GM18505 (cell line): Measurements from ENCODE around the gene SIGLEC12.
"Not testable (repeated sequence)": the region's sequence is repeated elsewhere in the genome, so short reads cannot be mapped to it uniquely, and the experiment has no call there.

Experiments
- ATAC-seq: cut with Tn5 transposase; IDR thresholded peaks from one replicate; pipeline ENCODE4 v1.9.1; 2021; ENCODE audit not compliant: unreplicated experiment
- POLR2A ChIP-seq: IDR thresholded peaks from 4 replicates; pipeline ENCODE4 v1.6.1; 2011; ENCODE audit warnings: borderline replicate concordance; ENCODE audit not compliant: insufficient read depth, insufficient read length; ENCODE audit errors: extremely low read depth

The SIGLEC12 gene

DNA sequence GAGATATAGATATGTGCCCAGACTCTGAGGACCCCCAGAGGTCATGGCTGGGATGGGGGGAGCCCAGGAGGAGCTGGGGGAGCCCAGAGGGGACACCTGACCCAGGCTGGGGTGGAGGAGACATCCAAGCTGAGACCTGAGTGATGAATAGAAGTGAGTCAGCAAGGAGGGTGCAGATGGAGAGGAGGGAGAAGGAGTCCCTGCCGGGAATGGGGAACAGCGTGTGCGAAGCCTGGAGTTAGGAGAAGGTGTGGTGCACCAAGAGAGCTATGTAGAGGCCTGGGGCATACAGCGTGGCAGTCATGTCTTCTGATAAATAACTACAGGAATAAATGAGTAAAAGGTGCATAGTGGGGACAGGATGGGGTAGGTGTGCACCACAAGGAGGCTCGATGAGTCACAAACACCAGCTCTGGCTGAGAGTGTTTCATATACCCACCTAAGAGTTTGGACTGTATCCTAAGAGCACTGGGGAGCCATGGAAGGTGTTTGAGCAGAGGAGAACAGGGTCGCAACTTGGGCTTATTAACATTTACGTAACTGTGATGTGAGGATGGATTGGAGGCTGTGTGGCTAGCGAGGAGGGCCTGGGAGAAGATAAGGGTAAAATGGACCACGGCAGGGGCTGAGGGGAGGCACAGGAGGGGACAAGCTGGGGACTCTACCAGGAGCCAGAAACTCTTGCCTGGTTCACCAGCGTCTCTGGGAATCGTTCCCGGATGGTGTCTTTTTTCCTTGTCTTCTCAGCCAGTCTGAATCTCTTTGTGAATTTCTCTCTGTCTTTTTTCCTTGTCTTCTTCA lies 21.9 kb downstream of the SIGLEC12 start:
- no peak for TF ChIP-seq POLR2A
- ATAC-seq, result no peak

DNA sequence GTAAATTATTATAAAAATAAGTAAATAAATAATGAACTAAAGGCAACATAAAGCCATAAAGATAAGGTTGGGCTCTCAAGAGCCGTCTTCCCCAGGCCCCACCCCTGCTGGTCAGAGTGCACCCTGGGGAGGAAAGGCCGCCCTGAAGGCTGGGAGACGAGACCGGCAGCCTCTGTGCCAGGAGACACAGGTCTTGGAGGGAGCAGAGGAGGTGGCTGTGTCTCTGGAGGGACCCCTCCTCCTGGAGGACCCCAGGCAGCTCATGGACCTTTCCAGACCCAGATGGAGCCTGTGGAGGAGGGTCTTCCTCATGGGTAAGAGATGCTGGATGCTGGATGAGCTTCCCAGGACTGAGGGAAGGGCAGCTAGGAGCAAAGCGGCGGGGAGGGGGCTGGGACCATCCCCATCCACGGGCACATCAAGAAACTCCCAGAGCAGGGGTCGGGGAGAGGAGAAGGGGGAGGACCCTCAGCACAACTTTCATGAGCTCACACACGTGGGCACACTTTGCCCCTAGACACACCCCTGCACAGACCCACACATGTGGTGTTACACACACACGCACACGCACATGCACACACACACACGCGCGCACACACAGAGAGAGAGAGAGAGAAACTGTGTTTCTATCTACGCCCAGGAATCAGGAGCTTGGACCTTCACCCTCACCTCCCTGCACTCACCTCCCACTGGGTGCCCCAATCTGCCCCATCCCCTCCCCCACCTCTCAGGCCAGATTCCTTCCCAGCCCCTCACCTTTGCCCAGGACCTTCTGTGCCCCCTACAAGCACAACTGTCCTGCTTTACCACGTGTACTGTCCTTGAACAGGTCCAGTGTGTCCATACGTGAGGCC lies 23.0 kb downstream of the SIGLEC12 start, which contains the start of gene CEACAM18:
Gene CEACAM18, plus strand, starts transcription at position 159 of the 854 bp plus-strand sequence.
- no peak for ATAC-seq
- no peak for TF ChIP-seq POLR2A

DNA sequence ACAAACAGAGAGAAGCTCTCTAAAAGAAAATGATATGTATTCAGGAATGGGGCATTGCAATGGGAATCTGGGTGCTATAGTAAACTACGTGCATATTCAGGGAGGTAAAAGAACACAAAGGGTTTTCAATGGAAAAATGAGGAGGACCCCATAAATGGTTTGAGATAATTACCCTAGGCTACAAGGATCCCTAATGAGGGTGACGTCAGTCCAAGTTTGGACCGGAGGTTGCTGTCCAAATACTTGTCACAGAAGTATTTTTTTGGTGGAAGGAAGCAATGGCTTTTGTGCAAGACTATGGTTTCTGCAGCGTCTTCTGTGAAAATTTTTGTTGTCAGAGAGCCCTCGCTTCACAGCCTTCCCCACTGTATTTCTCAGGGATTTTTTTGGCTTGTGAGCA lies 24.3 kb downstream of the SIGLEC12 start:
- TF ChIP-seq POLR2A, result no peak

DNA sequence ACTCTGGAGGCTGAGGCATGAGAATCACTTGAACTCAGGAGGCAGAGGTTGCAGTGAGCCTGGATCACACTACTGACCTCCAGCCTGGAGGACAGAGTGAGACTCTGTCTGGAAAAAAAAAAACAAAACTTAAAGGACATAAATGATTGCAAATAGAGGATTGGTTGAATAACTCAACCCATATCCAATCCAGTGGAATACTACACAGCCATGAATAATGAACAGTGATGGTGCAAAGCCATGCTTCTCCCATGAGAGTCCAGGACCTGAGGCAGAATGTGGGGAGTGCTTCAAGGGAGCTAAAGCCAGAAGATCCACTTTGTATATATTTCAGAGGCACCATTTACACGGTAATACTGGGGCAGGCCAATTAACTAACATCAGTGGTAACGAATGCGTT lies 25.4 kb downstream of the SIGLEC12 start:
- no peak for ATAC-seq
- TF ChIP-seq POLR2A, result no peak

More for the DNA sequence above, 24.3 kb downstream of the SIGLEC12 start:
- ATAC-seq, result no peak

DNA sequence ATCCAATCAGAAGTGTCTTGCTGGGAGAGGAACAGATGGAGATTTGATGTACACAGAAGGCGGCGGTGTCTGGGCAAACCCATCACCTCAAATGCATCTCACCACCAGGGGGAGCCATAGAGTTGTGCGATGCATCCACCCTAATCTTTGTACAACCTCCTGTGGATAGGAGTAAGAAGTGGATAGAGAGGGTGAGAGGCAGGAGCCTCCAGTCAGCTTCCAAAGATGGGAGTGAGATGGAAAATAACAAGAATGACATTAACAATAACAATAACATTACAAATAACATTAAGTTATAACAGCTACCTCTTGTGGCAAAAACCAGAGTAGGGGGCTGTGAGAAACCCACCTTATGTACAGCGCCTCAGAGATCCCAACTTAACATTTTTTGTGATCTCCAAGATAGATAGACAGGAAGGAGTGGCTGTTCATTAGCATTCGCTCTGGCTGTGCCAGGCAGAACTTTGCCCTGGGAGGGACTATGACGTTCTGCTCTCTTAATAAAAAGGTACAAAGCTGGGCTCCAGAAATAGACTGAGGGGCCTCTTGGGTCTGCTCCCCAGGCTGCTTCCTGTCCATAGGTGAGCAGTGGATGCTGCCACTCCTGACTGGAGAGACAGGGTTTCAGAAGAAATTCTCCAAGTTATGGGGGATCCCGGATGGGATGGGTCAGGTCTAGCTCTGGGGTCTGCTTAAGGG lies 28.4 kb downstream of the SIGLEC12 start:
- TF ChIP-seq POLR2A, result no peak
- ATAC-seq, result no peak

DNA sequence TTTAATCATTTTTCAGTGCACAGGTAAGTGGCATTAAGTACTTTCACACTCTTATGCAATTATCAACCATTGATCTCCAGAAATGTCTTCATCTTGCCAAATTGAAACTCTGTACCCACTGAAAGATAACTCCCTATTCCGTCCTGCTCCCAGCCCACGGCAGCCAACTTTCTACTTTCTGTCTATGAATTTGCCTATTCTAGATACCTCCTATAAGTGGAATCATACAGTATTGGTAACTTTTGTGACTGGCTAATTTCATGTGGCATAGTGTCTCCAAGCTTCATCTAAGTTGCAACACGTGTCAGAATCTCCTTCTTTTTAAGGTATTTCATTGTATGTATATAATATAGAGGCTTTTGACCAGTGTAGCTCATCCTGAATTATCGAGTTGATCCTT lies 29.0 kb downstream of the SIGLEC12 start:
- TF ChIP-seq POLR2A, result no peak

DNA sequence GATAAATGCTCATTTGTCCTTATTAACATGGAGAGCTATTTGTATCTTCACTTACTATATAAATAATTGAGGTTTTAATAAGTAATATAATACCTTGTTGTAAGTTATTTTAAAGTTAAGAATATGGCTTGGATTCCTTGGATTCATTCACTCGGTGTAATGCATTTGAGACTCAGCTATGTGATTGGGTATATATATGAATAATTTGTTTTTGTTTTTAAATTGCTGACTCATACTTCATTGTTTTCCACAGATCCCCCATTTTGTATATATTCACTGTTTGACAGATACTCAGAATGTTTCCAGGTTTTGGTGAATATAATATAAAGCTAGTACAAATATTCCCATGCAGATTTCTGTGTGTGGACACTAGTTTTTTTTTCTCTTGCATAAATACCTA lies 30.1 kb downstream of the SIGLEC12 start:
- TF ChIP-seq POLR2A, result no peak
- no peak for ATAC-seq

More for the DNA sequence above, 29.0 kb downstream of the SIGLEC12 start:
- no peak for ATAC-seq

DNA sequence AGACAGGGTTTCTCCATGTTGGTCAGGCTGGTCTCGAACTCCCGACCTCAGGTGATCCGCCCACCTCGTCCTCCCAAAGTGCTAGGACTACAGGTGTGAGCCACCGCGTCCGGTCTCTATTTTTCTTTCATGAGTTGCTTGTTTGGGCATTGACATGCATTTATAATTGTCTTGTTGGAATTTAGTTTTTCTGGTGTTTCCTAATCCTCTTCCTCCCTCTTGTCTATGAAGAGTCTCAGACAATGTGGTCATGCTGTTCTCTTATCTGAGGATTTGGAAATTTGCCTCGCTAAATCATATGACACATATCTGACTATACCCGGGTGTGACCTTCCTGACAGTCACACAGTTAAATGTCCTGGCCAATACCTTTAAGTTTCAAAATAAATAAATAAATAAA lies 30.6 kb downstream of the SIGLEC12 start:
- no peak for ATAC-seq
- no peak for TF ChIP-seq POLR2A

DNA sequence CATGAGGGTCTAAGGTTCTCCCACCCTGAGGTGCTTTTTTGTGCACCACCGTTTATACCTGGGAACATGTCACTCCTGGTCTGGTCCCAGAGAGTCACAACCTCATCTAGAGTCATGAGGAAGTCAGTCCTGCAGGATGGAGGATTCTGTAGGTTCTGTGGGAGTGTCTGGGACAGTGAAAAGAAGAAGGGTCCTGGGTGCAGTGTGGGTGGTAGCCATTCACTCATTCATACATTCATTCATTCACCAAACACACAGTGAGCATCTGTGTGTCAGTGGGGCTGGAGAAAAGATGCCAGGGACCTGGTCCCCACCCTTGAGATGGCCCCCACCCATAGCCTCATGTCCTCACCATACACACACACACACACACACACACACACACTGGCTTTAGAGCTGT lies 32.0 kb downstream of the SIGLEC12 start:
- TF ChIP-seq POLR2A, result no peak
- ATAC-seq, result no peak

DNA sequence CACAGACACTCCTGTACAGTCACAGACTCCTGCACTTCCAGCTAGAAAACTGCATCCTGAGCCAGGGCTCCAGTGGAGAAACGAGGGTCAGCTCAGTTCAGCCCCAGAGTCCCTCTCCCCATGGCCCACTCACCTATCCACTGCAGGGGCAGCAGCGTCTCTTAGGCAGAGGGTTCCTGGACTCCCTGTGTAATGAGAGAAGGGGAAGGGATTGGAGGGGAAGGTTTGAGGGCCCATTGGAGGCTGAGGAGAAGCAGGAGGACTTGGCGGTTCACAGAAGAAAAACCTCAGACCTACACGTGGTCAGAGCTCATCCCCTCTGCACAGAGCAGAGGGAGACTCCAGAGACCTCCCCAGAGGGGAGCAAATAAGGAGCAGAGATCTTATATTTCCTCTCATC lies 32.4 kb downstream of the SIGLEC12 start:
- ATAC-seq, result no peak

DNA sequence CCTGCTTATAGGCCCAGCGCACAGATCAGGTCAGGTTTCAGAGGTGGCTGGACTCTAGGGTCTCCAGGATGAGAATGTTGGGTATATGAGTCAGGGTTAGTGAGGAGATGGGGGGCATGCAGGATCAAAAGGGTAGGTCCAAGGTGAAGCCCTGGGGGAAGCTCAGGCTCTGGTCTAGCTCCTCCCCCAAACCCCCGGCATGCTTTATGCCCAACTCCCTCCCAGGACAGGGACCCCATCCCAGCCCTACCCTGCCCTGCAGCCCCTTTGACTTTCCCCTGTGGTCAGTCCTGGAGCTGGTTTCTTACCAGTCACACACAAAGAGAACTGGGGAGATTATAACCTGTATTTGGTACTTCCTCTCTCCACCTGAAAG lies 33.1 kb downstream of the SIGLEC12 start:
- ATAC-seq, result no peak
- no peak for TF ChIP-seq POLR2A

More for the DNA sequence above, 32.4 kb downstream of the SIGLEC12 start:
- no peak for TF ChIP-seq POLR2A

DNA sequence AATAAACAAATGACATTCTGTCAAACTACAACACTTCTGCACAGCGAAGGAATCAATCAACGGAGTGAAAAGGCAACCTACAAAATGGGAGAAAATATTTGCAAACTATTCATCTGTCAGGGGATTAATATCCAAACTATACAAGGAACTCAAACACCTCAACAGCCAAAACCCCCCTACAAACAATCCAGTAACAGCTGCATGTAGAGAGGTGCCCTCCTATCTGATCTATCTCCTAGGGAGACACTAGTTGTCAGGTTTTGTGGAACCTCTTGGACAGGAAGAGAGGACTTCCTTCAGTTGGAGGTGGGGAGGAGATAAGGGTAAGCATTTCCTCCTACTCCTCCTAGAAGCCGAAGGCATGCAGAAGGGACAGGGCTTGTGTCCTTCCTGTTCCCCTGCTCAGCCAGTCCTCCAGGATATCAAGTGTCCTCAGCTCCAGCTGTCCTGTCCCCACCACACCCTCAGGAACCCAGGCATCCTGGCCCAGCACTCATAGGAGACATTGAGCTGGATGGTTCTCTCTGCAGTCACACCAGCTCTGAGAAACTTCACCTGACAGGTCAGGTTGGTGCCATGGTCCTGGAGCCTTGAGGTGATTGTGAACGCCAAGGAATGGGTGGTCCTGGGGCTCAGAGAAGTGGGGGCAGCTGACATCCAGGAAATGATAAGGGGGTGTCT lies 33.6 kb downstream of the SIGLEC12 start:
- no peak for TF ChIP-seq POLR2A
- ATAC-seq, result no peak

DNA sequence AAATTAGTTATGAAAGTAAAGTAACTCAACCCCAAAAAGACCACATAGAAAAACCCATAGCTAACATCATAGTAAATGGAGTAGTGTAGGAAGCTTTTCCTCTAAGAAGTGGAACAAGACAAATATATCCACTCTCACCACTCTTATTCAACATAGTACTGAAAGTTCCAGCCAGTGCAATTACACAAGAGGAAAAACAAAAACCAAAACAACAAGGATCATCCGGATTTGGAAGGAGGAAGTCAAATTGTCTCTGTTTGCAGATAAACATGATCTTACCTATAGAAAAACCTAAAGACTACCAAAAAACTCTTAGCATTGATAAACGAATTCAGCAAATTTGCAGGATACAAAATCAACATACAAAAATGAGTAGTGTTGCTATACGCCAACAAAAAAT lies 34.9 kb downstream of the SIGLEC12 start:
- TF ChIP-seq POLR2A, result no peak
- ATAC-seq, result no peak

DNA sequence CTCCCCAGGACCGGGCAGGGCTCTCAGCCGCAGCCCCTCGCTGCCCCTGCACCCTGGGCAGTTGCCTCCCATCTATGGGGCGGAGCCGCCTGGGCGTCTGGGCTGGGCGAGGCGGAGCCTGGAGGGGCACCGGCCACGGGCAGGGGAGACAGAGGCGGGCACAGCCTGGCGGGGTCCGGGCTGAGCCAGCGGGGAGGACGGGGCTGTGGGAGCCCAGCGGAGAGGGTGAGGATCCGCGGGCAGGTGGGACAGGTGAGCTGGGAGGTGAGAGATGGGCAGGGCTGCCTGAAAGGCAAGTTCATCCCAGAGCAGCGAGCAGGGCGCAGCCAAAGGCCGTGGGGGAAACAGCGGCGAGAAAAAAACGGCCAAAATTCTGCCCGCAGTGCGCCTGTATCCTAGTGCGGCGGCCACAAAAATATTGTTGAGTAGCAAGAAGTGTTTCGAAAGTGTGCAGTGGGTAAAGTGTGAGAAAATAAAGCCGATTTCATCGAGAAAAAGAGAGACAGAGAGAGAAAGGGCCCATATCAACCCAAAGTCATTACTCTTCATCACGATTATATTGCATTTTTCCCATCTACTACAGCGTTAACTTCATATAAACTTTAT lies 37.5 kb downstream of the SIGLEC12 start:
- ATAC-seq, result not testable (repeated sequence)
